ENCODE results near the gene KLHL13. TPM values are rescaled to one million over a fixed set of nuclear protein-coding genes. Genes with fewer than 3 reads are reported as not detected.

Gene KLHL13
- total RNA-seq, 1 experiment from 2014 or later = 4.2 TPM

DNA sequence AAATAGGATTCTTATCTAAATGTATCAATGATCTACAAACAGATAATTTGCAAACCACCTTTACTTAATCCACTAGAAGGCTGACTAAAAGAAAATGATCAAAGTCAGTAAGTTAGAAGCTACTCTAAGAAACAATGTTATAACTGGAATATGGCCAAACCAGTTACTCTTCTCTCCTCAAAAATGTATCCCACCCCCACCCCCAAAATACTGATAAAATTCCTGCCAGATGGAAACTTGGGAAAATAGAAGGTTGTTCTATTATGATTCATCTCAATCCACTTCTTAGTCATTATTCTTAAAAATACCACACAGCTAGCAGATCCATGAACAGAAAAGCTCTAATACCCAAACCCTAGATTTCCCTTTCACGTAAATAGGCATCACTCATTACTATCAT is 206.4 kb downstream of the KLHL13 start:
- H3K9me3 ChIP-seq (ENCODE audit: control insufficient read depth in 1 of 2, insufficient read depth in 1 of 2, low read depth in 1 of 2, low read length in 2 of 2) = no peaks in the 10 kb centered on the region
- no peak for ATAC-seq
- no peak overlapping the region for H3K4me3 ChIP-seq (replicated peaks in 1 of 2; ENCODE audit: low read depth in 1 of 2, low read length in 2 of 2)
- H3K36me3 ChIP-seq (ENCODE audit: control insufficient read depth in 1 of 2, insufficient read depth in 2 of 2, low read length in 2 of 2) = no peaks in the 10 kb centered on the region
- POLR2A ChIA-PET = no interaction called here
- no peak overlapping the region for H3K27ac ChIP-seq (ENCODE audit: low read depth, low read length)
- RAD21 ChIA-PET (ENCODE audit: low non-redundant PET in 1 of 2, low total read pairs in 2 of 2, uncharacterized antibody in 2 of 2, unreplicated experiment in 2 of 2) = no interaction called here
- H3K4me1 ChIP-seq (ENCODE audit: control insufficient read depth in 1 of 2, insufficient read depth in 2 of 2, low read length in 2 of 2) = no peaks in the 10 kb centered on the region
- H2AFZ ChIP-seq (ENCODE audit: low read depth, low read length, poor library complexity, severe bottlenecking) = no peak overlapping the region
- no peak for DNase-seq (ENCODE audit: low read depth, low spot score)
- intact Hi-C loops (cut with micrococcal nuclease) = no loop called here
- no peaks in the 10 kb centered on the region for H3K9me2 ChIP-seq (ENCODE audit: insufficient read depth)
- H3K27me3 ChIP-seq (ENCODE audit: insufficient read depth, low read length) = no peaks in the 10 kb centered on the region
- no peak overlapping the region for H3K9ac ChIP-seq (ENCODE audit: low read length)
- no peak overlapping the region for H3K4me2 ChIP-seq (ENCODE audit: low read length)
- BruUV-seq (replicated peaks) = no TSS peak
- no peaks in the 10 kb centered on the region for H4K20me1 ChIP-seq (ENCODE audit: insufficient read depth)
- TF ChIP-seq JUND (IDR thresholded peaks at IDR 0.05) (no peak), CEBPB (IDR thresholded peaks at IDR 0.05; ENCODE audit: low read depth) (no peak)
- H3K79me2 ChIP-seq (ENCODE audit: insufficient read depth, low read length) = no peaks in the 10 kb centered on the region
- CTCF ChIA-PET = no interaction called here

DNA sequence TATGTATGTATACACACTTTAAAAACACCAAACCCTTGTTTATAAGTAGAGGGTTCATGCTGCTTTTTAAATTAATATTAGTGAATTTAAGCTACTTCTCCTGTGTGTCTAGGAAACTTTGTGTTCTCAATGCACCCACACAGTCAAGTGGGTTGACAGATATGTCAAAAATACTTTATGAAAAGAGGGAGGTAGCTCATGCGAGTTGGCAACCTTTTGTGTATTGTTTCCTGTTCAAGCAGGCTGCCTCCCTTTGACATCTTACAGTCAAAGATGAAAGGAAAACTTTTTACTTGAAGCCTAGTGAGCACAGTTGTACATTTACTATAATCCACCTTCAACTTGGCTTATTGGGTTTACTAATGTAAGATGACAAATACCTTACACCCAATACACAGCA is 218.4 kb downstream of the KLHL13 start:
- no TSS peak for BruUV-seq (replicated peaks)

More for the DNA sequence above, 218.4 kb downstream of the KLHL13 start:
- Histone ChIP-seq H3K9me3 (ENCODE audit: control insufficient read depth in 1 of 2, insufficient read depth in 1 of 2, low read depth in 1 of 2, low read length in 2 of 2) (no peaks in the 10 kb centered on the region), H3K4me2 (ENCODE audit: low read length) (no peak overlapping the region), H3K27ac (ENCODE audit: low read depth, low read length) (no peak overlapping the region), H3K4me1 (ENCODE audit: control insufficient read depth in 1 of 2, insufficient read depth in 2 of 2, low read length in 2 of 2) (no peaks in the 10 kb centered on the region), H2AFZ (ENCODE audit: low read depth, low read length, poor library complexity, severe bottlenecking) (no peak overlapping the region), H3K9me2 (ENCODE audit: insufficient read depth) (no peaks in the 10 kb centered on the region), H3K27me3 (ENCODE audit: insufficient read depth, low read length) (no peaks in the 10 kb centered on the region), H3K4me3 (replicated peaks in 1 of 2; ENCODE audit: low read depth in 1 of 2, low read length in 2 of 2) (no peak overlapping the region), H3K79me2 (ENCODE audit: insufficient read depth, low read length) (no peaks in the 10 kb centered on the region), H4K20me1 (ENCODE audit: insufficient read depth) (no peaks in the 10 kb centered on the region), H3K9ac (ENCODE audit: low read length) (no peak overlapping the region), H3K36me3 (ENCODE audit: control insufficient read depth in 1 of 2, insufficient read depth in 2 of 2, low read length in 2 of 2) (no peaks in the 10 kb centered on the region)
- intact Hi-C loops (cut with micrococcal nuclease) = no loop called here
- DNase-seq (ENCODE audit: low read depth, low spot score) (no peak), ATAC-seq (no peak)
- no peak for TF ChIP-seq CBX3 (IDR thresholded peaks at IDR 0.05; ENCODE audit: low read depth)
- no peak for TF ChIP-seq JUND (IDR thresholded peaks at IDR 0.05)
- no peak for TF ChIP-seq ZBTB33 (IDR thresholded peaks at IDR 0.05; ENCODE audit: extremely low read depth, insufficient replicate concordance, low read length)
- no peak for TF ChIP-seq SIN3A (IDR thresholded peaks at IDR 0.05; ENCODE audit: low read depth)
- TF ChIP-seq, protein P1, sequence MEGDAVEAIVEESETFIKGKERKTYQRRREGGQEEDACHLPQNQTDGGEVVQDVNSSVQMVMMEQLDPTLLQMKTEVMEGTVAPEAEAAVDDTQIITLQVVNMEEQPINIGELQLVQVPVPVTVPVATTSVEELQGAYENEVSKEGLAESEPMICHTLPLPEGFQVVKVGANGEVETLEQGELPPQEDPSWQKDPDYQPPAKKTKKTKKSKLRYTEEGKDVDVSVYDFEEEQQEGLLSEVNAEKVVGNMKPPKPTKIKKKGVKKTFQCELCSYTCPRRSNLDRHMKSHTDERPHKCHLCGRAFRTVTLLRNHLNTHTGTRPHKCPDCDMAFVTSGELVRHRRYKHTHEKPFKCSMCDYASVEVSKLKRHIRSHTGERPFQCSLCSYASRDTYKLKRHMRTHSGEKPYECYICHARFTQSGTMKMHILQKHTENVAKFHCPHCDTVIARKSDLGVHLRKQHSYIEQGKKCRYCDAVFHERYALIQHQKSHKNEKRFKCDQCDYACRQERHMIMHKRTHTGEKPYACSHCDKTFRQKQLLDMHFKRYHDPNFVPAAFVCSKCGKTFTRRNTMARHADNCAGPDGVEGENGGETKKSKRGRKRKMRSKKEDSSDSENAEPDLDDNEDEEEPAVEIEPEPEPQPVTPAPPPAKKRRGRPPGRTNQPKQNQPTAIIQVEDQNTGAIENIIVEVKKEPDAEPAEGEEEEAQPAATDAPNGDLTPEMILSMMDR (IDR thresholded peaks at IDR 0.05 in 2 of 3, conservative IDR thresholded peaks at IDR 0.05 in 1 of 3; ENCODE audit: borderline replicate concordance in 1 of 3, insufficient read depth in 1 of 3, low read depth in 2 of 3, low read length in 2 of 3) = no peak
- no peak for TF ChIP-seq ELF1 (IDR thresholded peaks at IDR 0.05; ENCODE audit: borderline replicate concordance, low read depth)
- no peak for TF ChIP-seq SRF (IDR thresholded peaks at IDR 0.05; ENCODE audit: low read depth)
- TF ChIP-seq POLR2A (IDR thresholded peaks at IDR 0.05; ENCODE audit: borderline replicate concordance, extremely low read depth, insufficient read depth, insufficient read length) = no peak
- ChIA-PET RAD21 (ENCODE audit: low non-redundant PET in 1 of 2, low total read pairs in 2 of 2, uncharacterized antibody in 2 of 2, unreplicated experiment in 2 of 2) (no interaction called here), POLR2A (no interaction called here), CTCF (no interaction called here)

All from HCT116 (cell line).